Activated CD4-positive, alpha-beta T cell treated with anti-CD3 and anti-CD28 coated beads for 48 hours (primary cell): ENCODE data around the gene ST8SIA5.
A peak's percentile ranks its signal among the peaks of the same experiment; 100 is the strongest.

ENCODE experiments used
- DNase-seq: peaks from one replicate; pipeline ENCODE4 v3.0.0-alpha.2; 2020

Gene ST8SIA5

GRCh38 chr18:46623541-46623940, 133.3 kb downstream of the ST8SIA5 start:
- peak; percentile 42 for DNase-seq

- DNase-seq = no peak
These were observed 133.9 kb downstream of the ST8SIA5 start for GRCh38 chr18:46622999-46623398.

GRCh38 chr18:46622451-46622850, 134.4 kb downstream of the ST8SIA5 start:
- no peak for DNase-seq

GRCh38 chr18:46621871-46622270, 135.0 kb downstream of the ST8SIA5 start:
- no peak for DNase-seq

- DNase-seq = no peak
These were observed 135.6 kb downstream of the ST8SIA5 start for GRCh38 chr18:46621111-46621766.

GRCh38 chr18:46619559-46619958, 137.3 kb downstream of the ST8SIA5 start:
- DNase-seq = no peak
